Measurements from ENCODE around the gene KRT26.

KRT26 gene

GRCh38 chr17:40809721-40810421, 37.9 kb upstream of the KRT26 start:
- TF ChIP-seq, protein P1, sequence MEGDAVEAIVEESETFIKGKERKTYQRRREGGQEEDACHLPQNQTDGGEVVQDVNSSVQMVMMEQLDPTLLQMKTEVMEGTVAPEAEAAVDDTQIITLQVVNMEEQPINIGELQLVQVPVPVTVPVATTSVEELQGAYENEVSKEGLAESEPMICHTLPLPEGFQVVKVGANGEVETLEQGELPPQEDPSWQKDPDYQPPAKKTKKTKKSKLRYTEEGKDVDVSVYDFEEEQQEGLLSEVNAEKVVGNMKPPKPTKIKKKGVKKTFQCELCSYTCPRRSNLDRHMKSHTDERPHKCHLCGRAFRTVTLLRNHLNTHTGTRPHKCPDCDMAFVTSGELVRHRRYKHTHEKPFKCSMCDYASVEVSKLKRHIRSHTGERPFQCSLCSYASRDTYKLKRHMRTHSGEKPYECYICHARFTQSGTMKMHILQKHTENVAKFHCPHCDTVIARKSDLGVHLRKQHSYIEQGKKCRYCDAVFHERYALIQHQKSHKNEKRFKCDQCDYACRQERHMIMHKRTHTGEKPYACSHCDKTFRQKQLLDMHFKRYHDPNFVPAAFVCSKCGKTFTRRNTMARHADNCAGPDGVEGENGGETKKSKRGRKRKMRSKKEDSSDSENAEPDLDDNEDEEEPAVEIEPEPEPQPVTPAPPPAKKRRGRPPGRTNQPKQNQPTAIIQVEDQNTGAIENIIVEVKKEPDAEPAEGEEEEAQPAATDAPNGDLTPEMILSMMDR (IDR thresholded peaks at IDR 0.05; ENCODE audit: low read depth, low read length, missing control alignments), result no peak
- in situ Hi-C loops (cut with HindIII; ENCODE audit: low sequenced_read_pairs), result no loop called here
- no peak for DNase-seq (ENCODE audit: low read depth)
- H3K4me3 ChIP-seq (ENCODE audit: low read depth, low read length), result no peak overlapping the region

DNA sequence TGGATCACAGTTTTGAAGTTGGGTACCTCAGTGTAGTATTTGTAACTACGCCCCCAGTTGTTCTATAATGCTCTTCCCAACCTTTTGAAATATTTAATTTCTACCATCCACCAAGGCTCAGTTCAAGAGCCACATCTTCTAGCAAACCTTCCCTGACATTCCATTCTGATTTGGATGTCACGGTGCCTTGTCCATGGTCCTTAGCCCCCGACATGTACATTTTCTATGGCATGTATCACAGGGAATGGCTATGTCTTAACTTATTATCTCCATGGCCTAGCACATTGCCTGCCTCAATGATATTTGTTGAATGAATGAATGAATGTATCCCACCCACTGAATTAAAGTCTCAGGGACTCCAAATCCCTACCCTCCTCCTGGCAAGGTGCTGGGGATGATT, 34.1 kb upstream of the KRT26 start:
- no peak overlapping the region for H3K4me3 ChIP-seq (ENCODE audit: low read depth, low read length)
- in situ Hi-C loops (cut with HindIII; ENCODE audit: low sequenced_read_pairs), result no loop called here
- no peak for DNase-seq (ENCODE audit: low read depth)
- TF ChIP-seq, protein P1 (IDR thresholded peaks at IDR 0.05; ENCODE audit: low read depth, low read length, missing control alignments), result no peak

DNA sequence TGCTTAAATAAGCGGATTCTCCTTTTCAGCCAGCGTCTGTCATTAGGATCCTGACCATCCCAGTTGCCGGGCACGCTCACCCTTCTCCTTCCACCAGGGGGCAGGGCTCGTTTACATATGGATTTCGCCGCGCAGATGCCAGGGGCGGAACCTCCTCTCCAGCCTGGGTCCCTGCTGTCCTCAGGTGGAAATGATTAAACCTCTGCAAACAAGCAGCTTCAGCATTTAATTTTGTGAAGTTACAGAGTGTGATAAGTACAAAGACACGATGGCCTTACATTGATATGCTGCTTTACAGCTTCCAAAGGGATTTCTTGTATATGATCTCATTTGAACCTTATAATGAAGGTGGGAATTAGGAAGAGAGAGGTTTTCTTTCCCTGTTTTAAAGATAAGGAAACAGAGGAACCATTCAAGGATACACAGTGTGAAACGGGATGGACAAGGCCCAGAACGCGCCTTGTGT, 31.6 kb upstream of the KRT26 start:
- TF ChIP-seq, protein P1 (IDR thresholded peaks at IDR 0.05; ENCODE audit: low read depth, low read length, missing control alignments), result peak; percentile 94
- in situ Hi-C loops (cut with HindIII; ENCODE audit: low sequenced_read_pairs), result no loop called here
- peak; percentile 35 for DNase-seq (ENCODE audit: low read depth)
- no peak overlapping the region for H3K4me3 ChIP-seq (ENCODE audit: low read depth, low read length)

DNA sequence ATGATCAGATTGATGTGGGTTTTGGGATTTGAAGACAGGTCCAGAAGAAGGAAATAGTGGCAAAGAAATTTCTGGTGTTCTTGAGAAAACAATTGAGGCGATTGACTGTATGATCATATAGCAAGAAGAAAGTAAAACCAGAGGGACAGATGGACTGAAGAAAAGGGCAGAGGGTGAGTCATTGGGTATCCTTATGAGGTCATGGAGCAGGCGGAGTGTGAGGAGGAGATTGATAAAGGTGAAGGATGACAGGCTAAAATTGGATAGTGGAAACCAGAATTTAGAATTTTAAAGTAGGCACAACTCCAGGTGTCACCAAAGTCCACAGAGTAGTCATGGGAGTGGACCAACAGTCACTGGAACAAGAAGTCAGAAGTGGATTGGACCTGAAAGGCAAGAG, 29.2 kb upstream of the KRT26 start:
- in situ Hi-C loops (cut with HindIII; ENCODE audit: low sequenced_read_pairs), result no loop called here
- no peak for DNase-seq (ENCODE audit: low read depth)
- TF ChIP-seq, protein P1 (IDR thresholded peaks at IDR 0.05; ENCODE audit: low read depth, low read length, missing control alignments), result no peak
- H3K4me3 ChIP-seq (ENCODE audit: low read depth, low read length), result no peak overlapping the region

DNA sequence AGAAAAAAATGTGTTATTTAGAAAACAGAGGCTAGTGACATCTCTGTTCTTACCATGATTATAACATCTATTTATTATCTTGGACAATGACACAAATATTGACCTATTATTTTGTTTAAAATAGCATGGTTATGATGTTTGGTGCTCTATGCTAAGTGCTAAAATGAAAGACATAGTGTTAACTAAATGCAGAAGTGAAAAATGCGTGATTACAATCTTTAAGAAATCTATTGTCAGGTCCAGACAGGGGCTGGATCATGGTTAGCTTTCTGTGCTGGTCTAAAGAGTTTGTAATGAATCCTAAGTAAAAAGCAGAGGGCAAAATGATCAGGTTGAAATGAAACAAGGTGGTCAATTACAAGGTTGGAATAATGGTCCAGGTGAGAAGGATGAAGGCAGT, 28.4 kb upstream of the KRT26 start:
- TF ChIP-seq, protein P1 (IDR thresholded peaks at IDR 0.05; ENCODE audit: low read depth, low read length, missing control alignments), result no peak
- no peak overlapping the region for H3K4me3 ChIP-seq (ENCODE audit: low read depth, low read length)
- DNase-seq (ENCODE audit: low read depth), result no peak
- in situ Hi-C loops (cut with HindIII; ENCODE audit: low sequenced_read_pairs), result no loop called here

DNA sequence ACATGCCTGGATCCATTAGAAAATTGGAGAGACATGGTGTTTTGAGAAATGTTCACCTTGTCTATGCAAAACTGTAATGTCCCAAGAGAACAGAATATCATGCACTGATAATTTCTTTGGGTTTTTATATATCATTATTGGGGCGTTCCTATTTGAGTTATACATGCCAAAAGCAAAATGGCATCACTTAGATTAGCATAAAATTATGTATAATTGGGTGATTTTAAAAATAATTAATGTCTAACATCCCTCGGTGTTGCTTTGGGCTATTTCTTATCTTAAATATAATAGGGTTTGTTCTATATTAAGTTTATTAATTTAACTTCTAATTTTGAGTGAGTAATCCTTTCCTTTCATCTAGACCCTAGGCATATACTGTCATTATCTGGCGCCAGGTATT, 27.9 kb upstream of the KRT26 start, which contains the start of gene KRT28:
KRT28 (minus strand) TSS at position 101 of the 400 bp plus-strand sequence; CDS start at position 35, 66 bp downstream.
- in situ Hi-C loops (cut with HindIII; ENCODE audit: low sequenced_read_pairs), result no loop called here
- H3K4me3 ChIP-seq (ENCODE audit: low read depth, low read length), result no peak within 1 kb of the TSS
- no peak for DNase-seq (ENCODE audit: low read depth)
- TF ChIP-seq, protein P1 (IDR thresholded peaks at IDR 0.05; ENCODE audit: low read depth, low read length, missing control alignments), result no peak

Data from astrocyte of the cerebellum (primary cell).